Fibroblast of the aortic adventitia (primary cell): ENCODE data around the gene ACAD9. TPM values are rescaled to one million over a fixed set of nuclear protein-coding genes. Genes with fewer than 3 reads are reported as not detected.

Experiments
- DNase-seq: peaks from one replicate; pipeline ENCODE4 v3.0.0-alpha.2; 2010; ENCODE audit warnings: low read depth
- H3K4me3 ChIP-seq: 2 replicates; pipeline ENCODE4 v1.5.1; 2011; ENCODE audit warnings: low read depth, mild to moderate bottlenecking, control low read depth, low read length, moderate library complexity
- total RNA-seq: library from RNA; depleted of rRNA; stranded (reverse); fragments of >200 nt; gene quantifications from 2 replicates; pipeline ENCODE4 v1.2.3, GENCODE V29; 2012; ENCODE audit warnings: low replicate concordance
- TF ChIP-seq, protein P1 (sequence below): IDR thresholded peaks from 2 replicates; pipeline ENCODE4 v1.5.1; 2011; ENCODE audit warnings: mild to moderate bottlenecking, low read length, control low read depth, inconsistent platforms; ENCODE audit not compliant: insufficient read depth

The ACAD9 gene
- total RNA-seq, 1 donor = 40.9 TPM

DNA sequence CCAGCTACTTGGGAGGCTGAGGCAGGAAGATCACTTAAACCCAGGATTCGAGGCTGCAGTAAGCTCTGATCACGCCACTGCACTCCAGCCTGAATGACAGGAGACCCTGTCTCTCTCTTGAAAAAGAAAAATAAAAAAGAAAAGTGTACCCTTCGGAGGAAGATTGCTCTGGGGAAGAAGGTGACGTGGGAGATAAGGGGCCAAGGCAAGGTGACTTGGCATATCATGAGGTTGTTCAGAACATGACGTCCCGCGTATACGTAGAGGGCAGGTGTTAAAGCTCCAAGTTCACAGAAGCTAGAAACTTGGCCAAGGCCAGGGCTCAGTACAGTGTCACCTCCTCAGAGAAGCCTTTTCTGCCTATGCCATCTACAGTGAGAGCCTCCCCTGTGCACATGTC is 6.7 kb upstream of the ACAD9 start:
- no peak for DNase-seq
- TF ChIP-seq, protein P1, sequence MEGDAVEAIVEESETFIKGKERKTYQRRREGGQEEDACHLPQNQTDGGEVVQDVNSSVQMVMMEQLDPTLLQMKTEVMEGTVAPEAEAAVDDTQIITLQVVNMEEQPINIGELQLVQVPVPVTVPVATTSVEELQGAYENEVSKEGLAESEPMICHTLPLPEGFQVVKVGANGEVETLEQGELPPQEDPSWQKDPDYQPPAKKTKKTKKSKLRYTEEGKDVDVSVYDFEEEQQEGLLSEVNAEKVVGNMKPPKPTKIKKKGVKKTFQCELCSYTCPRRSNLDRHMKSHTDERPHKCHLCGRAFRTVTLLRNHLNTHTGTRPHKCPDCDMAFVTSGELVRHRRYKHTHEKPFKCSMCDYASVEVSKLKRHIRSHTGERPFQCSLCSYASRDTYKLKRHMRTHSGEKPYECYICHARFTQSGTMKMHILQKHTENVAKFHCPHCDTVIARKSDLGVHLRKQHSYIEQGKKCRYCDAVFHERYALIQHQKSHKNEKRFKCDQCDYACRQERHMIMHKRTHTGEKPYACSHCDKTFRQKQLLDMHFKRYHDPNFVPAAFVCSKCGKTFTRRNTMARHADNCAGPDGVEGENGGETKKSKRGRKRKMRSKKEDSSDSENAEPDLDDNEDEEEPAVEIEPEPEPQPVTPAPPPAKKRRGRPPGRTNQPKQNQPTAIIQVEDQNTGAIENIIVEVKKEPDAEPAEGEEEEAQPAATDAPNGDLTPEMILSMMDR = no peak
- H3K4me3 ChIP-seq = no peak overlapping the region

DNA sequence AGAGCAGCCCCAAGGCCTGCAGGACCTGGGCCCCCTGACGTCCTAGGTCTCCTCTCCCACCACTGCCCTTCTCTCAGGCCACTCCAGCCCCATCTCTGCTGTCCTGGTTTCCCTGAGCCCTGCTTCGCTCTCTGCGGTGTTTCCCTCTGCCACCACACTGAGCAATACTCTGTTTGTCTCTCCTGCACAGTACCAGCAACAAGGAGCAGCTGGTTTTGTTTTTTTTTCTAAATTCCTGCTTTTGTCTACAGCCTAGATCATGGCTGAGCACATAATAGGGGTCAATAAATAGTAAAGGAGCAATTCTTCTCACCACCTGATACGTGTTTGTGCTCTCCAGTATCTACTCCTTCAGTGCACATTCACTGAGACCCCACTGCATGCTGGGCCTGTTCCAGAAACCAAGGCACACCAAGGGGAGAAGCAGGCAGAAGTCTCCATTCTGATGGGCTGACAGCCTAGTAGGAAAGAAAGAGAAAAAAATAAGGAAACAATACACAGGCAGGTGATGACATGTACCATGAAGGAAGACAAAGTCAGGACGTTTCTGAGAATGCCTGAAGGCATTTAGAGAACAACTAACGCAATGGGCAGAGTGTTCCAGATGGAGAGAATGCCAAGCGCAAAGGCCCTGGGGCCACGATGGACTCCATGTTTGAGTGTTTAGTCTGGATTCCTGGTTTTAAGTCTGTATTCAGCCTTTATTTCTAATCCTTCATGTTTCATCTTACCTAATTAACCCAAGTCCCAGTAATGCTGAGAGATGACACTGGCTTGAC is 6.0 kb upstream of the ACAD9 start:
- DNase-seq = no peak
- no peak overlapping the region for H3K4me3 ChIP-seq
- TF ChIP-seq, protein P1 = no peak

DNA sequence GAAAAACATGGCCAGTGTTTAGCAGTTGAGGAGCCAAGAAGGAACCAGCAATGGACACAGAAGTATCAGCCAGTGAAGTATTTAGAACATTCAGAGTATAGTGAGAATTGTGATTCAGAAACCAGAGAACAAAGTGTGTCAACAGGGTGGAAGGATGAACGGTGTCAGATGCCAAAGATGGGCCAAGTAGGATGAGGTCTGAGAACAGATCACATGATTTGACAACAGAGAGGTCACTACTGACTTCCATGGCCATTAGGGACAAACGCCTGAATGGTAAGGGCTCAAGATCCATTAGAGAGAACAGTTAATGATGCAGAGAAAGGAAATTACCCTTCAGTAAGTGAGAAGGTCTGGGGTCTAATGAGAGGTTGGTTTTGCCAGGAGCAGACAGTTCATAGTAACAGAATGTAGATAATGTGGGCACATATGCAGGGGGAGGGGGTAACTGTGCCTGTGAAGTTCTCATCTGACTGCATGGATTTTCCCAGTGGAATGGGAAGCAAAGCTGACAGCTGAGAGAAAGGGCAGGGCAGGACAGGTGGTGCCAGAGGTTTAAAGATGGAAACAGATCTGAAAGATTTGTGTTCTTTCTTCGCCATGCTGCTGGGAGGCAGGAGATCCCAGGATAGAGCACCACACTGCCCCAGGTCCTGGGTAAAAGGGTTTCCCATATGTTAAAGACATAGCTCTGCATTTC is 4.8 kb upstream of the ACAD9 start:
- DNase-seq = no peak
- TF ChIP-seq, protein P1 = no peak
- no peak overlapping the region for H3K4me3 ChIP-seq

DNA sequence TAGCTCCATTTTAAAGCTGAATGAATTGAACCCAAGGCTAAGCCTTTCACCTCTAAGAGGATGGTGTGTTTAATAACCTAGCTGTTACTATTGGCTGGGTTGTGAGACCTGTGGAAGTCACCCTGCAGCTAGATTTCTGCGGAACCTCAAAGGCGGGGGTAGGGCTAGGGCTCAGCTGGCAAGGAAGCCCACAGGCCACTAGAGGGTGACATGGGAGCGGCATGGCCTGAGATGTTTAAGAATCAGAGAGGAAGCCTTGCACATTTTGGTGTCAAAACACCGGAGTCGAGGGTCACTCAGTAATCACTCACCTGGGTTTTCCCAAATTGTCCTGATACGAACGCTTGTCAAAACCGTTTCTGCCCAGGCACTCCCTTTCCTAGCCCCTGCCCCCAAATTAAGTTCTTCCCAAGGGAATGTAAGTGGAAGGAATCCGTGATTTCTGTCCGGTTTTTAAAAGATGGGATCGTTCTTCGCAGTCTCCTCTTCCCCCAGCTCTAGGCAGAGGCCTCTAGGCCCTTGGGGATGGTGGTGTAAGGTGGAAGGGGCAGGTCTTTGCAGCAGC is 3.8 kb upstream of the ACAD9 start:
- H3K4me3 ChIP-seq = no peak overlapping the region
- TF ChIP-seq, protein P1 = peak; percentile 19
- DNase-seq = no peak

DNA sequence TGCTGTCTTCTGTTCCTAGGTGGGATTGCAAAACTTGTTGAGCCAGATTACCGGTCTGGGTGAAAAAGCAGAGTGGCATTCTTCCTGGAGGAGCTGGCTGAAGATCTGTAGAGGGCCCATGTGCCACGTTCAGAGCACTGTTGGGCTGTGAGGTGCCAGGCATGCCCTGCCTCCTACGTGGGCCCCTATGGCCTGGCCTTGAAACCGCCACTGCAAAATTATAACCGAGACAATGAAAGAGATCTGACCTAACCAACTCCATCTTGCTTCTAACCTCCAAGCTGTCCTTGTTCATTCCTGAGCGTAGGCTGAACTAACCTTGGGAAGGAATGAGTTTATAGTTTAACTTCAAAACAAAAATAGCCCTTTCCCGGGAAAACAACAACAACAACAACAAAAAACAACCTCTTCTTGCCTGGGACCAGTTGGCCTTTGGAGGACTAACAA is 1.4 kb upstream of the ACAD9 start:
- peak overlapping the region; percentile 90 for H3K4me3 ChIP-seq
- no peak for DNase-seq
- TF ChIP-seq, protein P1 = no peak

DNA sequence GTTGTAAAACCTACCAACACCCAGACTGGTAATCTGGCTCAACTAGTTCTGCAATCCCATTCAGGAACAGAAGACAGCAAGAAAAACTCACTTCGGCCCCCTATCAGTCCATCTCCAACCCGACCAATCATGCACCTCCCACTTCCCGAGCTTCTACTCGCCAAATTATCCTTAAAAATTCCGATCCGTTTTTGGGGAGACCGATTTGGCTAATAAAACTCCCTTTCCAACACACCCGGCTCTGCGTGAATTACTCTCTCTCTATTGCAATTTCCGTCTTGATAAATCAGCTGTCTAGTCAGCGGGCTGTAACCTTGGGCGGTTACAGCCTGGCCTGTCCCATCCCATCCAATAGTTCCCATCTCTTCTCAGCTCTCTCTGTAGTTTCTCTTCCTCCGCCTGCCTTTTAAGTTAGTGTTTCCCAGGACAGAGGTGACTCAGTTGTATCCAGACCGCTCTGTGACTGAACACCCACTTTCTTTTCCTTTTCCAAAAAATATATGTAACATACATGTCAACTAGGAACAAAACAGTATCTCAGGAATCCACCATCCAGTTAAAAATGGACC is 780 bp upstream of the ACAD9 start:
- TF ChIP-seq, protein P1 = no peak
- DNase-seq = peak; percentile 66
- peak overlapping the region; percentile 90 for H3K4me3 ChIP-seq
